HUES64 (cell line): ENCODE data around the gene SLC16A12.

Experiments
- H3K27ac ChIP-seq: 2 replicates; pipeline ENCODE4 v1.7.0; 2013; ENCODE audit warnings: low read depth, low read length, inconsistent platforms
- H3K27me3 ChIP-seq: 2 replicates; pipeline ENCODE4 v1.6.1; 2013; ENCODE audit warnings: mild to moderate bottlenecking, low read length; ENCODE audit not compliant: insufficient read depth
- H3K36me3 ChIP-seq: 2 replicates; pipeline ENCODE4 v1.6.1; 2013; ENCODE audit warnings: mild to moderate bottlenecking, low read length; ENCODE audit not compliant: insufficient read depth
- H3K4me1 ChIP-seq: 2 replicates; pipeline ENCODE4 v1.6.1; 2013; ENCODE audit warnings: mild to moderate bottlenecking, low read length, moderate library complexity; ENCODE audit not compliant: insufficient read depth
- H3K4me3 ChIP-seq: 2 replicates; pipeline ENCODE4 v1.5.1; 2013; ENCODE audit warnings: mild to moderate bottlenecking, low read length, moderate library complexity
- H3K9ac ChIP-seq: 2 replicates; pipeline ENCODE4 v1.6.1; 2013; ENCODE audit warnings: mild to moderate bottlenecking, low read depth, low read length
- H3K9me3 ChIP-seq: 2 replicates; pipeline ENCODE4 v1.6.1; 2013; ENCODE audit warnings: low read depth, low read length; ENCODE audit not compliant: insufficient read depth
- WGBS: fragments of 150-250, 120-280 bp; methylation state at CpG from one replicate; pipeline ENCODE4 v1.1.7; 2013; ENCODE audit warnings: missing lambda C conversion rate; 5-methylcytosine and 5-hydroxymethylcytosine counted together

The SLC16A12 gene

DNA sequence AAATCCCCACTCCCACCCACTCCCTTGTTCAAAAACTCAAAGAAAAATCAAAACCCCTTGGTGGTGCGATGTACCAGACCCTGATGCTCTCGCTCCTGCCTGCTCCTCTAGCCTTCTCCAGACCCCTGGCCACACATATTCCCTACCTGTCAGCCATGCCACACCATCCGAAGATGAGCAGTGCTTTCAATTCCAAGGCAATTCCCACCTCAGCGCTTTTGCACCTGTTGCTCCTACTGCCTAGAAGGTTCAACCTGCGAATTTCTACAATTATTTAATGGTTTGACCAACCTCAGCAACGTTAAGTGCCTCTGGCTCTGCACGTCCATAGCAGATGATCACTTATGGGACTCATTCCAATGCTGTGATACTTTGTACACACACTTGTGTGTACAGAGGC is 11.1 kb downstream of the SLC16A12 start:
- WGBS: 86% methylated on average over 7 of the region's 7 CpGs
- Histone ChIP-seq H3K4me1 (no peaks in the 10 kb centered on the region), H3K9me3 (no peaks in the 10 kb centered on the region), H3K36me3 (no peaks in the 10 kb centered on the region), H3K27ac (no peak overlapping the region), H3K9ac (no peak overlapping the region), H3K4me3 (no peak overlapping the region), H3K27me3 (no peaks in the 10 kb centered on the region)

DNA sequence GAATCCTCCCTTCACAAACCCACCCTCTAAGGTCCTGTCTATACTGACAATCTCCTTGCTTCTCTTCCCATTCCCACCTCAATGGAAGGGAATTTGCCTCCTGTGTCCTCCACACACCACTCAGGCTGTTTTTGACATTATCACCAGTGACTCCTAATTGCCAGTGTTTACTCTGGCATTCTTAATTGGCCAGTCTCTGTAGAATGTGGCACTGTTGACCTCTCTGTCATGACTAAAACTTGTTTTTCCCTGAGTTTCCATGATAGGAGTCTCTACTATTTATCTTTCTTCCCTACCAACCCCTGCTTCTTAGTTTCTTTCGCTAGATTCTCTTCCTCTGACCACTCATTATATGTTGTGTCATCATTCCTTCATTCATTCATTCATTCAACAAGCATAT is 12.1 kb downstream of the SLC16A12 start:
- H3K4me1 ChIP-seq: no peaks in the 10 kb centered on the region
- no peak overlapping the region for H3K4me3 ChIP-seq
- 99% methylated on average over 1 of the region's 1 CpG for WGBS
- no peak overlapping the region for H3K27ac ChIP-seq
- H3K36me3 ChIP-seq: no peaks in the 10 kb centered on the region
- no peak overlapping the region for H3K9ac ChIP-seq
- H3K9me3 ChIP-seq: no peaks in the 10 kb centered on the region
- H3K27me3 ChIP-seq: no peaks in the 10 kb centered on the region

DNA sequence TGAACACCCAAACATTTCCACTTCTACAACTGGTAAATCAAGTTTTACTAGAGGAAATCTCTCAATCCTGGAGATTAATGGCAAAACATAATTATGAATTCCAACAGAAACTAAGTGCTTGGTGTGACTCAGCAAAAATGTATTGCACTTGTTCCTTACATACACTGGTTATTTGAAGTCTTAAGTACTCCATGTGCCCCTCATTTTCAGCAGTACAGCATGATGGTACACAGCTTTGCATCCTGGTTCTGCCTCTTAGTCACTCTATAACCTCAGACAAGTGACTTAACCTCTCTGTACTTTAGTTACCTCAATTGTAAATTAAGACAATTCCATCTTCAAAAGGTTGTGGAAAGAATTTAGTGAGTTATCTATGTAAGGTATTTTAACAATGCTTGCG is 12.9 kb downstream of the SLC16A12 start:
- no peaks in the 10 kb centered on the region for H3K36me3 ChIP-seq
- H3K4me3 ChIP-seq: no peak overlapping the region
- no peaks in the 10 kb centered on the region for H3K9me3 ChIP-seq
- H3K27ac ChIP-seq: no peak overlapping the region
- 92% methylated on average over 1 of the region's 1 CpG for WGBS
- H3K9ac ChIP-seq: no peak overlapping the region
- H3K27me3 ChIP-seq: no peaks in the 10 kb centered on the region
- H3K4me1 ChIP-seq: no peaks in the 10 kb centered on the region

DNA sequence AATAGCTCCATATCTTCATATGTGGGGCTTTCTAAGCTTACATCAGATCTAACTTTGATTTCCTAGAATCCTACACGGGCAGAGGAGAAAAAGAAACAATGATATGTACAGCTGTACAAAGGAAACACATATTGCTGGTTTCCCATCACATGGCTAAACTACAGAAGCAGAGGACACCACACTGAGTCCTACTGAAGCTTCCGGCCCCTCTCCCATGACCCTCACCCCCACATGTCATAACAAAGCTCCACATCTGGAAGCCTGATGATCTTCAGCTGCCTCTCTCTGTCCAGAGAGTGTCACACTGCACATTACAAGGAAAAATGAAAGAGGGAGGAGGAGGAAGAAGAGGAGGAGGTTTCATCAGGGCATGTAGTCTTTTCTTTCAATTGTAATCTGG is 14.0 kb downstream of the SLC16A12 start:
- Histone ChIP-seq H3K9me3 (no peaks in the 10 kb centered on the region), H3K27me3 (no peaks in the 10 kb centered on the region), H3K36me3 (no peaks in the 10 kb centered on the region), H3K4me3 (no peak overlapping the region), H3K4me1 (0 out of 2 replicates have a peak, but pooled peaks cover under 1% of the 10 kb centered on the region), H3K27ac (no peak overlapping the region), H3K9ac (no peak overlapping the region)
- 98% methylated on average over 2 of the region's 2 CpGs for WGBS

DNA sequence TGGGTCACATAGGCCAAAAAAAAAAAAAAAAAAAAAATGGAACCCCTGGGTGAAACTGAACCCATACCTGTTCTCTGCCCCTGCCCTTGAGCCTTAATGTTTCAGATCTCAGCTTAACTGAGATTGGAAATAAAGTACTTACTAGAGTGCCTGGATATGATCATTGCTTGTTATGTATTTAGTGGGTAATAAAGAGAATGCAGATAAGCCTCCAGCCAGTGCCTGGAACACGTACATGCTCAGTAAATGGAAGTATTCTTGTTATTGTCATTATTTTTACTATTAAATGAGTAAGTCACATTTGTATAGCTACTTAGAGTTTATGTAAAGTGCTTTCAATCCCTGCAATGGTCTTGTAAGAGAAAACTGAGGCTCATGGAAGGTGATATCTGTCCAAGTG is 14.7 kb downstream of the SLC16A12 start:
- H3K4me3 ChIP-seq: no peak overlapping the region
- H3K27ac ChIP-seq: no peak overlapping the region
- no peaks in the 10 kb centered on the region for H3K36me3 ChIP-seq
- peaks cover 7% of the 10 kb centered on the region for H3K4me1 ChIP-seq
- no peaks in the 10 kb centered on the region for H3K9me3 ChIP-seq
- no peak overlapping the region for H3K9ac ChIP-seq
- no peaks in the 10 kb centered on the region for H3K27me3 ChIP-seq
- 90% methylated on average over 1 of the region's 1 CpG for WGBS

DNA sequence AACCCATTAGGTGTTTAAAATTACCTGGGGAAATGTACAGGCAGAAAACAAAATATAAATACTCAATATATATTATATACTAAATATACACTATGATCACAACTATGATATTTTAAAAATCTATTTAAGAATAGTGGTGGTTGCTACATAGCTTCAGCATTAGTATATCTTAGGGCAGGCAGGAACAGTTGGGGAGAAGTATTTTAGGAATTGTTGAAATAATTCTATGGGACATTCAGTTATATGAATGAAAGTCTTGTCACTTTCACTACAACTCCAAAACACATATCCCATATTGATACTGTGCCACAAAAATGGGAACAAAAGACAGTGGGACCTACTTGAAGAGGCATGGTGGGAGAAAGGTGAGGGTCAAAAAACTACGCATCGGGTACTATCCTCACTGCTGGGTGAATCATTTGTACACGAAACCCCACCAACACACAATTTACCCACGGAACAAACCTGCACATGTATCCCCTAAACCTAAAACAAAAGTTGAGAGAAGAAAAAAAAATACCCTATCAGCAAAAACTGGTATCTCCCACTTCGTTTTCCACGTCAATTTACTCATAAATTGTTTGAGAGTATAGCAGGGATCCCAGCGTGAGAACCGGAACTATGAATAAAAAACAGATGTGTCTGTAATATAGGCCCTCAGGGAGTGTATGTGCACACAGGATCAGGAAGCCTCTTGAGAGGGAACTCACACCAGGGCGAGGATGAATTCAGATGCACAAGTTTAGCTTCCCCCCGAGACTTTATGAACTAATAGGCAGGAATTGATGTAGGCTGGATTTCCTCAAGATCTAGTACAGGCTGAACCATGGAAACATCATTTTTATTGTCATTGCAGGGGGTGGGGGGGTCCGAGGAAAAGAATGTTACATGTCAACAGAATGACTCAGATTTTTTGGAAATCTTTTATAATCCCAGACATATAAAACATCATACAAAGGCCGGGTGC is 16.2 kb downstream of the SLC16A12 start:
- Histone ChIP-seq H3K36me3 (no peaks in the 10 kb centered on the region), H3K4me1 (peaks cover 16% of the 10 kb centered on the region), H3K27ac (no peak overlapping the region), H3K4me3 (no peak overlapping the region), H3K9ac (no peak overlapping the region), H3K27me3 (no peaks in the 10 kb centered on the region), H3K9me3 (no peaks in the 10 kb centered on the region)
- 98% methylated on average over 10 of the region's 12 CpGs for WGBS

DNA sequence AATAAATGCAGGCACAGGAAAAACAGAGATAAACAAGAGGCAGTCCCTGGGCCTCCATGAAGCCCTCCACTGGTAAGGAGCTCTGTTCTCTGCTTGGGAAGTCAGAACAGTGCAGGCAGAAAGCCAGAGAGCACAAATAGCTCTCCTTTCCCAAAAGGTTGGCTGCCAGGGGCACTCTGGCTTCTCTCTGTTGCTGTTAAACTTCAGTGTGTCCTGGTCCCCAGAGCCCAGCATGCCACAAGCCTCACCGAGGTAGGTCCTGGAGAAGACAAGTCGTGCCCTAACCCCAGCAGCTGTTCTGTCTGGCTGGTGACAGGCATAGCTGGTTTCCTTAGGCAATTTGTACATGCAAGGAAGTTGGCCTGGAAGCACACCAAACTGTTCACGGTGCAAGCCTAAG is 17.3 kb downstream of the SLC16A12 start:
- no peak overlapping the region for H3K9ac ChIP-seq
- H3K36me3 ChIP-seq: no peaks in the 10 kb centered on the region
- no peak overlapping the region for H3K27ac ChIP-seq
- H3K4me1 ChIP-seq: peaks cover 16% of the 10 kb centered on the region
- H3K4me3 ChIP-seq: no peak overlapping the region
- H3K27me3 ChIP-seq: no peaks in the 10 kb centered on the region
- 94% methylated on average over 3 of the region's 3 CpGs for WGBS
- no peaks in the 10 kb centered on the region for H3K9me3 ChIP-seq

DNA sequence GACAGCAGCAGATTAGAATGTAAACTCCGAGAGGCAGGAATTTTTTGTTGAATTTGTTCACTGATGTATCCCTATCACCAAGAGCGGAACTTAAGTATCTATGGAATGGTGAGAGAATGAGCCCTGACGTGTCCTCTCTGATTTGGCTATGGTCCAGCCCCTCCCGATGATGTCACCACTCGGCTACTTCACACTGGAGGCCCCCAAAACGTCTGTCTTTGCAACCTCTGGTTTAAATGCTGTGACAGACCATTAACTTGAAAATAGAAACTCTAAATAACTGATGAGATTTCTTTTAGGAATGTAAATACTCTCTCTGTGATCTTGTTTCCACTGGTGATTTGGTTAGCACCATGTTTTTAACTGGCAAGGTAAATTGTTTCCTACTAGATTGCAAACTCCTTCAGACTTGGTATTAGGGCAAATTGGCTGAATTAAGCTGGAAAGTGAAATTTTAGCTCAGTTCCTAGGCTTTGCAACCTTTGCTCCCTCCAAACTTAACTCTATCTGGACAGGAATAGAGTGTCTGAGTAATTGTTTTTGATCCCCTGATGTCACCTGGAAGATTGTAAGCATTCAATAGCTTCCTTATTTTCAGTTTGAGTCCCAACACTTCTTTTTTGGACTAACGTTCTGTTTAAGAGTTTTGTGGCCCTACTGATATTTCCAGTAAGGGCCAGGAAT is 19.1 kb downstream of the SLC16A12 start:
- Histone ChIP-seq H3K27me3 (no peaks in the 10 kb centered on the region), H3K9ac (no peak overlapping the region), H3K4me1 (peaks cover 16% of the 10 kb centered on the region), H3K9me3 (no peaks in the 10 kb centered on the region), H3K4me3 (no peak overlapping the region), H3K27ac (no peak overlapping the region), H3K36me3 (no peaks in the 10 kb centered on the region)
- 79% methylated on average over 7 of the region's 7 CpGs for WGBS

DNA sequence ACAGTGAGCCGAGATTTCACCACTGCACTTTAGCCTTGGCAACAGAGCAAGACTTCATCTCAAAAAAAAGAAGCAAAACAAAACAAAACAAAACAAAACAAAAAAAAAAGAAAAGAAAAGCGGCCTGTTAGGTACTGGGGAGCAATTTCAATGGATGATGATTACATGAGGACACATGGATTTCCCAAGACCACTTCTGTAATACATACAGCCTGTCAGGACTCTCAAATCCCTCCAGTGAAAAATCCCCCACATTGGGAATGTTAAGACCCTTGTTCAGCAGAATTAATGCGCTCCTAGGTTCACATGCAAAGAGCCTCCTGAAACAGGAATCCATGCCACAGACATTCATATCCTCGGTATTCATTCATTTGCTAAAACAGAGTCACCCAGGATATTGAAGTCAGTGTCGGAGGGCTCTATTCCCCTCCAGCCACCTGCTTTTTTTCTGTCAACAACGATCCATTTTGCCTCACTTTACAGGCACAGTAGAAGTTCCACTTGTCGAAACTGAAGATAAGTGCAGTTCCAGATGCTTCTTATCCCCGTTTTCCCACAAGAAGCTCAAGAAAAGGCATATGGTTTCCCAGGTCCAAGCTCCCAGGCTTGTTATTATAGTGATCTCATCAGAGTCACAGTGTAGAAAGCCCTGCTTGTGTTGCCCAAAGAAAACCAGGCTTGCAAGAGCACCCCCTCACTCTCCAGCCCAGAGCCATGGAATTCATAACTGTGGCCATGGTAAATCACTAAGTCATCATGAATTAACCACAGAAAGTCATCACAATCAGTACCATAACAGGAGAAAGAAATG is 20.2 kb downstream of the SLC16A12 start:
- H3K9me3 ChIP-seq: no peaks in the 10 kb centered on the region
- WGBS: 66% methylated on average over 7 of the region's 8 CpGs
- H3K4me1 ChIP-seq: peaks cover 16% of the 10 kb centered on the region
- H3K36me3 ChIP-seq: no peaks in the 10 kb centered on the region
- H3K27me3 ChIP-seq: no peaks in the 10 kb centered on the region
- no peak overlapping the region for H3K4me3 ChIP-seq
- no peak overlapping the region for H3K27ac ChIP-seq
- H3K9ac ChIP-seq: no peak overlapping the region

DNA sequence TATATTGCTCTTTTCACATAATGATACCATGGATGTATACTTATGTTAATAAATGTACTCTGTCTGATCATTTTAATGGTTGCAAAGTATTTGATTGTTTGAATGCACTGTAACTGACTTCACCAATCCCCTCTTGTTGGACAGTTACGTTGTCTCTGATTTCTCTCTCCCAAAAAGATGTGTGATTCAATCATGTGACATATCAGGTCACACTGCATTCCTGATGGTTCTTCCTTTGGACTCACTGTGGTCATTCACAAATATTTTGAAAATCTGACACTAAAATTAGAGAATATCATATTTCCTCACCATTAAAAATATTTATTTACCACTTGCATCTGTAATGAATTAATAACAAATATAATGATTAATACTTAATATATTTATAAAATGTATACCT is 22.2 kb downstream of the SLC16A12 start:
- H3K27me3 ChIP-seq: no peaks in the 10 kb centered on the region
- no peak overlapping the region for H3K27ac ChIP-seq
- H3K4me3 ChIP-seq: no peak overlapping the region
- peaks cover 16% of the 10 kb centered on the region for H3K4me1 ChIP-seq
- H3K9ac ChIP-seq: no peak overlapping the region
- H3K36me3 ChIP-seq: no peaks in the 10 kb centered on the region
- no peaks in the 10 kb centered on the region for H3K9me3 ChIP-seq
- WGBS: 84% methylated on average over 1 of the region's 1 CpG
